K562 (cell line): ENCODE data around the gene IQSEC3. TPM values are rescaled to one million over a fixed set of nuclear protein-coding genes. Genes with fewer than 3 reads are reported as not detected.
A peak's percentile ranks its signal among the peaks of the same experiment; 100 is the strongest.

Source experiments
- ADNP ChIP-seq: fragments of 200-800 bp; sonication (Bioruptor generic); IDR thresholded peaks from 2 replicates; pipeline ENCODE4 v1.6.1; 2016; ENCODE audit warnings: missing genetic modification characterization, missing compliant biosample characterization
- ATF6 ChIP-seq: sonication (generic); formaldehyde crosslinking; IDR thresholded peaks from 2 replicates; pipeline ENCODE4 v1.4.0; 2020; ENCODE audit warnings: mild to moderate bottlenecking, missing genetic modification reagents
- BCL6 ChIP-seq: fragments of 250-450 bp; sonication (Bioruptor Pico); IDR thresholded peaks from 2 replicates; pipeline ENCODE4 v1.4.0; 2020
- CBX2 ChIP-seq: fragments of 200-600 bp; sonication (generic); IDR thresholded peaks from one replicate; pipeline ENCODE4 v1.6.1; 2012; ENCODE audit warnings: mild to moderate bottlenecking, low read length, inconsistent platforms; ENCODE audit not compliant: insufficient read depth, poor library complexity, severe bottlenecking
- DEAF1 ChIP-seq: fragments of 450-650 bp; formaldehyde crosslinking; IDR thresholded peaks from 2 replicates; pipeline ENCODE4 v1.4.0; 2020; ENCODE audit warnings: mild to moderate bottlenecking, moderate library complexity
- FOXP1 ChIP-seq: sonication (generic); formaldehyde crosslinking; IDR thresholded peaks from 2 replicates; pipeline ENCODE4 v1.8.0; 2022; ENCODE audit warnings: mild to moderate bottlenecking, missing genetic modification reagents
- IFI16 ChIP-seq: fragments of 250-450 bp; sonication (Bioruptor Pico); IDR thresholded peaks from 2 replicates; pipeline ENCODE4 v2.1.2; 2022; ENCODE audit warnings: mild to moderate bottlenecking, inconsistent platforms
- ILK ChIP-seq: fragments of 450-650 bp; IDR thresholded peaks from 2 replicates; pipeline ENCODE4 v1.6.1; 2016; ENCODE audit warnings: missing genetic modification characterization, low read depth, mild to moderate bottlenecking, missing compliant biosample characterization, moderate library complexity, borderline replicate concordance
- NFE2L1 ChIP-seq: fragments of 450-650 bp; IDR thresholded peaks from 2 replicates; pipeline ENCODE4 v1.6.1; 2016; ENCODE audit warnings: missing genetic modification characterization, low read depth, mild to moderate bottlenecking, missing compliant biosample characterization, moderate library complexity, borderline replicate concordance
- NR2C1 ChIP-seq, 2 experiments: fragments of 450-650 bp; IDR thresholded peaks; 2 replicates each; pipeline ENCODE4 v1.6.1; 2017; ENCODE audit warnings: mild to moderate bottlenecking in 2 of 2, antibody characterized with exemption in 1 of 2, inconsistent platforms in 1 of 2, missing compliant biosample characterization in 1 of 2, missing genetic modification characterization in 1 of 2
- RCOR1 ChIP-seq, 2 experiments: IDR thresholded peaks; 2 replicates each; pipeline ENCODE4 v1.6.1; 2012; ENCODE audit warnings: low read depth in 2 of 2, low read length in 2 of 2, borderline replicate concordance in 1 of 2, improper control_type of control experiment in 1 of 2
- REST ChIP-seq, 2 experiments: fragments of 450-650 bp; formaldehyde crosslinking in 1 of 2; IDR thresholded peaks; 2 replicates each; pipeline versions ENCODE4 v1.4.0 to v1.6.1; 2014 to 2020; ENCODE audit warnings: mild to moderate bottlenecking in 2 of 2, borderline replicate concordance in 1 of 2, low read depth in 1 of 2
- SMARCA5 ChIP-seq: fragments of 450-650 bp; IDR thresholded peaks from 2 replicates; pipeline ENCODE4 v1.6.1; 2016
- TCF7L2 ChIP-seq: fragments of 150-350 bp; IDR thresholded peaks from 2 replicates; pipeline ENCODE4 v1.6.1; 2016; ENCODE audit warnings: low read depth, mild to moderate bottlenecking, low read length, moderate library complexity
- TRIM28 ChIP-seq: fragments of 450-650 bp; IDR thresholded peaks from 2 replicates; pipeline ENCODE4 v1.6.1; 2017
- ZNF511 ChIP-seq: sonication (generic); formaldehyde crosslinking; IDR thresholded peaks from 2 replicates; pipeline ENCODE4 v1.8.0; 2022; ENCODE audit warnings: mild to moderate bottlenecking, missing genetic modification reagents
- polyA plus RNA-seq, 8 experiments: library from polyadenylated mRNA; depleted of rRNA in 4 of 8; stranded (reverse) in 5 of 8; unstranded in 3 of 8; fragments of >200 nt; fragmentation: Nextera tagmentation in 2 of 8; fragmentation: Illumina TruSeq in 1 of 8; extraction: Ambion mirVana in 2 of 8; extraction: Trizol in 1 of 8; gene quantifications; 2 replicates each; pipeline versions ENCODE4 v1.2.1 to v1.2.3, GENCODE V29; 2011 to 2014; ENCODE audit warnings: inconsistent platforms in 1 of 8, missing spikeins in 1 of 8
- total RNA-seq, 7 experiments: library from RNA; depleted of rRNA in 6 of 7; stranded (reverse); fragments of >200 nt in 6 of 7; fragmentation: Illumina TruSeq in 2 of 7; extraction: Trizol in 2 of 7; gene quantifications; 2 replicates each; pipeline versions ENCODE4 v1.2.1 to v1.2.3, GENCODE V29; 2011 to 2021; ENCODE audit warnings: low replicate concordance in 1 of 7

IQSEC3 gene
- total and polyA plus RNA-seq, 9 of the 15 experiments (the other 6 are each of a cell fraction or from before 2014, with no cell fraction given): under 0.01 to 0.25 (median 0.08) TPM; not detected in 3

GRCh38 chr12:106118-106591 is 39.6 kb downstream of the IQSEC3 start (continued):
- TF ChIP-seq ILK (tag) (no peak), NR2C1 (IDR thresholded peaks at IDR 0.05) (no peak), NR2C1 (tag; IDR thresholded peaks at IDR 0.05) (no peak), DEAF1 (CRISPR knock-in tag) (no peak), FOXP1 (CRISPR knock-in tag) (no peak), ADNP (tag) (peak; percentile 65), TRIM28 (no peak), NFE2L1 (no peak), REST (IDR thresholded peaks at IDR 0.05; ENCODE audit: borderline replicate concordance) (no peak), REST (CRISPR knock-in tag; IDR thresholded peaks at IDR 0.05; ENCODE audit: low read depth) (no peak), BCL6 (CRISPR knock-in tag) (no peak), ZNF511 (CRISPR knock-in tag) (no peak), SMARCA5 (peak; percentile 63; the same call in 1 of the 2 replicates), ATF6 (CRISPR knock-in tag) (no peak), TCF7L2 (no peak), RCOR1 (IDR thresholded peaks at IDR 0.05; ENCODE audit: borderline replicate concordance in 1 of 2, low read depth in 2 of 2, low read length in 2 of 2) (0 out of 4 replicates have a peak, but pooled peaks of 1 of the 2 experiments have one; percentile 30), IFI16 (CRISPR knock-in tag) (no peak), CBX2 (no peak)
